ENCODE measurements around the gene PPM1E.

PPM1E gene

DNA sequence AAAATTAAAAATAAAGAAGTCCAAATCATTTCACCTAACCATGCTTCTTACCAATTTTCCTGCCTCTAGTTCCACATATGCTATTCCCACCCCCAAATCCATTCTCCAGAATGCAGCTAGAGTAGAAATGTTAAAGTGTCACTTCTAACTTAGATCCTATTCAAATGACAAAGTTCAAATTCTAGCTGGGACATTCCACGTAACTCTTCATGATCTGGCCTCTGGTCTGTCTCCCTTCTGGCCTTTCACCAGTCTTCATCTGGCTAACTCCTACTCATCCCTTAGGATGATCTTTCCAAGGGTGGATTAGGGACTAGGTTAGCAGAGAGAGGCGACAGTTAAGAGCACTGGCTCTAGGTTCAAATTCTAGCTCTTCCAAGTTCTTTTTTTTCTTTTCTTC lies 253.1 kb downstream of the PPM1E start:
- Histone ChIP-seq H3K27me3 (ENCODE audit: control insufficient read depth, low read length) (no peaks in the 10 kb centered on the region), H3F3A (ENCODE audit: control insufficient read depth, insufficient read depth) (peaks cover 13% of the 10 kb centered on the region), H3K36me3 (ENCODE audit: control insufficient read depth, low read length) (peaks cover 37% of the 10 kb centered on the region), H3K27ac (ENCODE audit: low read depth, low read length) (no peak overlapping the region), H3K79me2 (ENCODE audit: control insufficient read depth, low read length) (0 out of 2 replicates have a peak, but pooled peaks cover 2% of the 10 kb centered on the region), H3K4me2 (ENCODE audit: low read length) (no peak overlapping the region), H3K9me3 (ENCODE audit: control insufficient read depth, insufficient read depth, low read length) (no peaks in the 10 kb centered on the region), H3K9me2 (replicated peaks; ENCODE audit: control insufficient read depth, low read length) (no peaks in the 10 kb centered on the region), H4K20me1 (ENCODE audit: control insufficient read depth, insufficient read depth, low read depth, low read length) (no peaks in the 10 kb centered on the region), H3K4me3 (ENCODE audit: low read length) (no peak overlapping the region), H3K4me1 (ENCODE audit: control insufficient read depth, low read length) (peaks cover 12% of the 10 kb centered on the region)
- TF ChIP-seq EZH2phosphoT487 (IDR thresholded peaks at IDR 0.05; ENCODE audit: borderline replicate concordance, low read length) = no peak
- TF ChIP-seq, protein P1, sequence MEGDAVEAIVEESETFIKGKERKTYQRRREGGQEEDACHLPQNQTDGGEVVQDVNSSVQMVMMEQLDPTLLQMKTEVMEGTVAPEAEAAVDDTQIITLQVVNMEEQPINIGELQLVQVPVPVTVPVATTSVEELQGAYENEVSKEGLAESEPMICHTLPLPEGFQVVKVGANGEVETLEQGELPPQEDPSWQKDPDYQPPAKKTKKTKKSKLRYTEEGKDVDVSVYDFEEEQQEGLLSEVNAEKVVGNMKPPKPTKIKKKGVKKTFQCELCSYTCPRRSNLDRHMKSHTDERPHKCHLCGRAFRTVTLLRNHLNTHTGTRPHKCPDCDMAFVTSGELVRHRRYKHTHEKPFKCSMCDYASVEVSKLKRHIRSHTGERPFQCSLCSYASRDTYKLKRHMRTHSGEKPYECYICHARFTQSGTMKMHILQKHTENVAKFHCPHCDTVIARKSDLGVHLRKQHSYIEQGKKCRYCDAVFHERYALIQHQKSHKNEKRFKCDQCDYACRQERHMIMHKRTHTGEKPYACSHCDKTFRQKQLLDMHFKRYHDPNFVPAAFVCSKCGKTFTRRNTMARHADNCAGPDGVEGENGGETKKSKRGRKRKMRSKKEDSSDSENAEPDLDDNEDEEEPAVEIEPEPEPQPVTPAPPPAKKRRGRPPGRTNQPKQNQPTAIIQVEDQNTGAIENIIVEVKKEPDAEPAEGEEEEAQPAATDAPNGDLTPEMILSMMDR (IDR thresholded peaks at IDR 0.05; ENCODE audit: low read depth, low read length, poor library complexity, severe bottlenecking) = no peak

DNA sequence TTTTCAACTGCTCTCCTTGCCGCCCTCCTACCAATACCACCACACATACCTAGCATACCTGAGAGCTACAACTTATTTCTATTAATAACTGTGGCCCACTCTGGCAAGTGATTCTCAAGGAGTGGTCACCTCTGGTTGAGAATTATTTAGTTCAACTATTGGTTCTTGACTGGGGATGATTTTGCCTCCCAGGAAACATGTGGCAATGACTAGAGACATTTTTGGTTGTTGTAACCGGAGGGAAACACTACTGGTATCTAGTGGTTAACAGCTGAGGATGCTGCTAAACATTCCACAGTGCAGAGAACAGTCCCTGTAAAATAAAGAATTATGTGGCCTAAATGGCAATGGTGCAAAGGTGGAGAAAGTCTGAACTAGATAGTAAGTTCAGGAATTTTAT lies 254.4 kb downstream of the PPM1E start:
- TF ChIP-seq, protein P1 (IDR thresholded peaks at IDR 0.05; ENCODE audit: low read depth, low read length, poor library complexity, severe bottlenecking) = no peak
- TF ChIP-seq EZH2phosphoT487 (IDR thresholded peaks at IDR 0.05; ENCODE audit: borderline replicate concordance, low read length) = no peak
- Histone ChIP-seq H3K27me3 (ENCODE audit: control insufficient read depth, low read length) (no peaks in the 10 kb centered on the region), H4K20me1 (ENCODE audit: control insufficient read depth, insufficient read depth, low read depth, low read length) (no peaks in the 10 kb centered on the region), H3K4me1 (ENCODE audit: control insufficient read depth, low read length) (no peaks in the 10 kb centered on the region), H3K9me3 (ENCODE audit: control insufficient read depth, insufficient read depth, low read length) (no peaks in the 10 kb centered on the region), H3F3A (ENCODE audit: control insufficient read depth, insufficient read depth) (peaks cover 13% of the 10 kb centered on the region), H3K36me3 (ENCODE audit: control insufficient read depth, low read length) (peaks cover 40% of the 10 kb centered on the region), H3K9me2 (replicated peaks; ENCODE audit: control insufficient read depth, low read length) (no peaks in the 10 kb centered on the region), H3K4me2 (ENCODE audit: low read length) (no peak overlapping the region), H3K4me3 (ENCODE audit: low read length) (no peak overlapping the region), H3K79me2 (ENCODE audit: control insufficient read depth, low read length) (no peaks in the 10 kb centered on the region), H3K27ac (ENCODE audit: low read depth, low read length) (no peak overlapping the region)

DNA sequence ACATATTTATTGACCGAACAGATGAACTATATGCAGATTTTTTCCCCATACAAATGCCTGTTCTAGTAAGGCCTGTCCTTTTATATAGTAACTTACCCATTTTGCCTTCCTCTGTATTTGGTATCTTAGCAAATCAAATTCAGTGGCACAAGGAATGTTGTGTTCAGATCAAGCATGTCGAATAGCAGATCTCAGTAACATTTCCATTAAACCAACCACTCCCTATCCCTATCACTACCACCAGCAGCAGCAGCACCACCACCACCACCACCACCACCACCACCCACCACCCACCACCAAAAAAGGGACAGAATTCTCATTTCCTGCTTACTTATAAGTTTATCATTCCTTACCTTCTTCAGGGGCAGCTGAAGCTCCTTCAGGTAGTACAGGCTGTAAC lies 256.3 kb downstream of the PPM1E start:
- no peaks in the 10 kb centered on the region for H3K79me2 ChIP-seq (ENCODE audit: control insufficient read depth, low read length)
- H3K9me2 ChIP-seq (replicated peaks; ENCODE audit: control insufficient read depth, low read length) = no peaks in the 10 kb centered on the region
- no peaks in the 10 kb centered on the region for H4K20me1 ChIP-seq (ENCODE audit: control insufficient read depth, insufficient read depth, low read depth, low read length)
- H3F3A ChIP-seq (ENCODE audit: control insufficient read depth, insufficient read depth) = peaks cover 6% of the 10 kb centered on the region
- no peaks in the 10 kb centered on the region for H3K4me1 ChIP-seq (ENCODE audit: control insufficient read depth, low read length)
- no peak for TF ChIP-seq EZH2phosphoT487 (IDR thresholded peaks at IDR 0.05; ENCODE audit: borderline replicate concordance, low read length)
- no peak overlapping the region for H3K4me2 ChIP-seq (ENCODE audit: low read length)
- peaks cover 41% of the 10 kb centered on the region for H3K36me3 ChIP-seq (ENCODE audit: control insufficient read depth, low read length)
- no peak overlapping the region for H3K27ac ChIP-seq (ENCODE audit: low read depth, low read length)
- no peaks in the 10 kb centered on the region for H3K27me3 ChIP-seq (ENCODE audit: control insufficient read depth, low read length)
- H3K9me3 ChIP-seq (ENCODE audit: control insufficient read depth, insufficient read depth, low read length) = no peaks in the 10 kb centered on the region
- H3K4me3 ChIP-seq (ENCODE audit: low read length) = no peak overlapping the region

DNA sequence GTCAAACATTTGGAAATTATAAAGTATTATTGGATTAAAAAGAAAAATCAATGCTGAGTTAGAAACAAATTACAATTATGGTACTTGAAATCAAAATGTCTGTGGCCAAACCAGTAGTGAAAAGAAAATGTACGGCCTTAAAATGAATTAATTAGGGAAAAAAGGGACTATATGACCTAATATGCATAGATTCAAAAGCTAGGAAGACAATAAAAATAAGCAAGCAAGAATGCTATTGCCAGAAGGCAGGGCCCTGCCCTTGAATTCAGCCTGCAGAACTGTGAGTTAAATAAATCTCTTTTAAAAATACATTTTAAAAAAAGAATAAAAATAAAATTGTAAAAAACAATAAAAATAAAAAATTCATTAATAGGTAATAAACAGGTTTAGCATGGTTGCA lies 262.4 kb downstream of the PPM1E start:
- Histone ChIP-seq H3K27me3 (ENCODE audit: control insufficient read depth, low read length) (no peaks in the 10 kb centered on the region), H3K4me2 (ENCODE audit: low read length) (no peak overlapping the region), H3K27ac (ENCODE audit: low read depth, low read length) (no peak overlapping the region), H3K79me2 (ENCODE audit: control insufficient read depth, low read length) (no peaks in the 10 kb centered on the region), H3K9me2 (replicated peaks; ENCODE audit: control insufficient read depth, low read length) (no peaks in the 10 kb centered on the region), H3K4me1 (ENCODE audit: control insufficient read depth, low read length) (no peaks in the 10 kb centered on the region), H3F3A (ENCODE audit: control insufficient read depth, insufficient read depth) (no peaks in the 10 kb centered on the region), H3K36me3 (ENCODE audit: control insufficient read depth, low read length) (peaks cover 21% of the 10 kb centered on the region), H3K9me3 (ENCODE audit: control insufficient read depth, insufficient read depth, low read length) (no peaks in the 10 kb centered on the region), H4K20me1 (ENCODE audit: control insufficient read depth, insufficient read depth, low read depth, low read length) (no peaks in the 10 kb centered on the region), H3K4me3 (ENCODE audit: low read length) (no peak overlapping the region)
- TF ChIP-seq, protein P1 (IDR thresholded peaks at IDR 0.05; ENCODE audit: low read depth, low read length, poor library complexity, severe bottlenecking) = no peak
- TF ChIP-seq EZH2phosphoT487 (IDR thresholded peaks at IDR 0.05; ENCODE audit: borderline replicate concordance, low read length) = no peak

Measured in DOHH2 (cell line).